ENCODE measurements around the gene ZCCHC3.

ZCCHC3 gene

DNA sequence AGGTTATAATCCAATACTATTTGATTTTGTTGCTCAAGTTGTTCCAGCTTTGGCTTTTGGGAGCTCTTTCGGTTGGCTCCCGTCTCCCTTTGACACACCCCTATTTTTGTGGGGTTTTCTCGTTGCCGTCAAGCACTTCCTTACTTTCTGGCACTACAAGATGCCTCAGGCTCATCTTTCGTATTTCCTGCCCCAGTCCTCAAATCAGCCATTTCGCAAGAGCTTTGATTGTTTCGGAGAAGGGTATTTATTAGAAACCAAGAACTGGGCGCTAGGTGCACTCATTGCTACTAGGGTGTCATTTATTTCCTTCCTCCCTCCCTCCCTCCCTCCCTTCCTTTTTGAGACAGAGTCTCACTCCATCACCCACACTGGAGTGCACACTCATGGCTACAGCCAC, 14.7 kb downstream of the ZCCHC3 start:
- H3F3A ChIP-seq (ENCODE audit: control insufficient read depth, insufficient read depth), result no peaks in the 10 kb centered on the region
- no peak overlapping the region for H3K27ac ChIP-seq (ENCODE audit: low read depth, low read length)
- no peaks in the 10 kb centered on the region for H3K9me2 ChIP-seq (replicated peaks; ENCODE audit: control insufficient read depth, low read length)
- H3K9me3 ChIP-seq (ENCODE audit: control insufficient read depth, insufficient read depth, low read length), result no peaks in the 10 kb centered on the region
- no peak overlapping the region for H3K4me2 ChIP-seq (ENCODE audit: low read length)
- H3K27me3 ChIP-seq (ENCODE audit: control insufficient read depth, low read length), result no peaks in the 10 kb centered on the region
- H4K20me1 ChIP-seq (ENCODE audit: control insufficient read depth, insufficient read depth, low read depth, low read length), result no peaks in the 10 kb centered on the region
- H3K4me1 ChIP-seq (ENCODE audit: control insufficient read depth, low read length), result peaks cover 20% of the 10 kb centered on the region
- H3K36me3 ChIP-seq (ENCODE audit: control insufficient read depth, low read length), result no peaks in the 10 kb centered on the region
- TF ChIP-seq CTCF (IDR thresholded peaks at IDR 0.05; ENCODE audit: low read depth, low read length, poor library complexity, severe bottlenecking), result no peak
- TF ChIP-seq EZH2phosphoT487 (IDR thresholded peaks at IDR 0.05; ENCODE audit: borderline replicate concordance, low read length), result no peak
- no peak overlapping the region for H3K4me3 ChIP-seq (ENCODE audit: low read length)
- no peaks in the 10 kb centered on the region for H3K79me2 ChIP-seq (ENCODE audit: control insufficient read depth, low read length)

DNA sequence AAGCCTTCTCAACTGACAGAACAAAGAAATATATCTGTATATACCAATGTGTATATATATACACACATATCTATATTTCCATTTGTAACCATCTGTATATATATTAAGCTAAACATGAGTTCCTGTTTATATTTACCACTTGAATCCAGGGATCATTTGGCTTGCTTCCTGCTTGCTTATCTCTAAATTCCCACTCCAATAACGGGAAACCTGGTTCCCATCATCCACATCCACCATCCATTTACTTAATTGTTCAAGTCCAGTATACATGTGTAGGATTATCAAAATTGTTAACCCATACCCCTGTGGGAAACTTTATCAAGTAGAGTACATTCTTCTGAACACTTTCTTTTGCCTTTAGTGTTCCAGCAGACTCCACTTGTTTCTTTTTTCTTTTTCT, 15.5 kb downstream of the ZCCHC3 start:
- no peaks in the 10 kb centered on the region for H3K9me3 ChIP-seq (ENCODE audit: control insufficient read depth, insufficient read depth, low read length)
- H3K9me2 ChIP-seq (replicated peaks; ENCODE audit: control insufficient read depth, low read length), result no peaks in the 10 kb centered on the region
- H3K27ac ChIP-seq (ENCODE audit: low read depth, low read length), result no peak overlapping the region
- H3K27me3 ChIP-seq (ENCODE audit: control insufficient read depth, low read length), result no peaks in the 10 kb centered on the region
- no peaks in the 10 kb centered on the region for H4K20me1 ChIP-seq (ENCODE audit: control insufficient read depth, insufficient read depth, low read depth, low read length)
- TF ChIP-seq CTCF (IDR thresholded peaks at IDR 0.05; ENCODE audit: low read depth, low read length, poor library complexity, severe bottlenecking), result no peak
- TF ChIP-seq EZH2phosphoT487 (IDR thresholded peaks at IDR 0.05; ENCODE audit: borderline replicate concordance, low read length), result no peak
- peaks cover 20% of the 10 kb centered on the region for H3K4me1 ChIP-seq (ENCODE audit: control insufficient read depth, low read length)
- no peaks in the 10 kb centered on the region for H3F3A ChIP-seq (ENCODE audit: control insufficient read depth, insufficient read depth)
- no peak overlapping the region for H3K4me3 ChIP-seq (ENCODE audit: low read length)
- no peaks in the 10 kb centered on the region for H3K79me2 ChIP-seq (ENCODE audit: control insufficient read depth, low read length)
- no peaks in the 10 kb centered on the region for H3K36me3 ChIP-seq (ENCODE audit: control insufficient read depth, low read length)
- no peak overlapping the region for H3K4me2 ChIP-seq (ENCODE audit: low read length)

DNA sequence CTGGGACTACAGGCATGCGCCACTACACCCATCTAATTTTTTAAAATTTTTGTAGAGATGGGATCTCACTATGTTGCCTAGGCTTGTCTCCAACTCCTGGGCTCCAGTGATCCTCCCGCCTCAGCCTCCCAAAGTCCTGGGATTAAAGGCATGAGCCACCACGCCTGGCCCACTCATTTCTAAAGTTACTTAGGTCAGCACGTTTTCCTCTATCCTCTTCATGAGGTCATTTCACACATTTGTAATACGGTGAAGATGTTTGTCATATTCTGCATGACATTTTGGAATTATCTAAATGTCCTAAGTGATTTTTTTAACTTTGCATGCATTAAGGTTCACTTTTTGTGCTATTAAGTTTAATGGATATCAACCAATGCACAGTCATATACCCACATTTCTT, 16.0 kb downstream of the ZCCHC3 start:
- H3K36me3 ChIP-seq (ENCODE audit: control insufficient read depth, low read length), result no peaks in the 10 kb centered on the region

More for the DNA sequence above, 16.0 kb downstream of the ZCCHC3 start:
- H3K4me1 ChIP-seq (ENCODE audit: control insufficient read depth, low read length), result peaks cover 20% of the 10 kb centered on the region
- H3K9me2 ChIP-seq (replicated peaks; ENCODE audit: control insufficient read depth, low read length), result no peaks in the 10 kb centered on the region
- H3K79me2 ChIP-seq (ENCODE audit: control insufficient read depth, low read length), result no peaks in the 10 kb centered on the region
- no peak for TF ChIP-seq EZH2phosphoT487 (IDR thresholded peaks at IDR 0.05; ENCODE audit: borderline replicate concordance, low read length)
- TF ChIP-seq CTCF (IDR thresholded peaks at IDR 0.05; ENCODE audit: low read depth, low read length, poor library complexity, severe bottlenecking), result no peak
- H3K27me3 ChIP-seq (ENCODE audit: control insufficient read depth, low read length), result no peaks in the 10 kb centered on the region
- H3F3A ChIP-seq (ENCODE audit: control insufficient read depth, insufficient read depth), result no peaks in the 10 kb centered on the region
- H3K9me3 ChIP-seq (ENCODE audit: control insufficient read depth, insufficient read depth, low read length), result no peaks in the 10 kb centered on the region
- no peak overlapping the region for H3K27ac ChIP-seq (ENCODE audit: low read depth, low read length)
- H3K4me3 ChIP-seq (ENCODE audit: low read length), result no peak overlapping the region
- H4K20me1 ChIP-seq (ENCODE audit: control insufficient read depth, insufficient read depth, low read depth, low read length), result no peaks in the 10 kb centered on the region
- 0 out of 2 replicates have a peak overlapping the region, but pooled peaks have one; percentile 40 for H3K4me2 ChIP-seq (ENCODE audit: low read length)
